HG02973 (cell line): ENCODE measurements around the gene OR4D10.

ENCODE experiments used
- ATAC-seq: cut with Tn5 transposase; IDR thresholded peaks from one replicate; pipeline ENCODE4 v1.9.1; 2021; ENCODE audit warnings: moderate library complexity; ENCODE audit not compliant: unreplicated experiment

Gene OR4D10

DNA sequence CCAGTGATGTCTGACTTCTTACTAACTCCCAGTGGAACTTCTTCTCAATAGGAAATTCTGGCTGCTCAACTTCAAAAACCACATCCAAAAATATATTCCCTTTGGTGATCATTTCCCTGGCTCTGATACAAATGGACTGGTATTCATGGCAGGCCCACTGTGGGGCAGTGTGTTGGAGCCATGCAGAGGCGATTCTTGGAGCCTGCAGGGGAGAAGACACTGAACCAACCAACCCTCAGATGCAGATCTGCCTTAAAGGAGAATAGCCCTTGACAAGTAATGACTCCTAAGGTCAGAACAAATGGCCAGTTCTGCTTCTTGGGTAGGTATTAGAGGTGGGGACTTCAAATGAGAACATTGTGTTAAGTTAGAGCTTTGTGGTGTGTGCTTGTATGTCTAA is 50.4 kb downstream of the OR4D10 start:
- no peak for ATAC-seq

DNA sequence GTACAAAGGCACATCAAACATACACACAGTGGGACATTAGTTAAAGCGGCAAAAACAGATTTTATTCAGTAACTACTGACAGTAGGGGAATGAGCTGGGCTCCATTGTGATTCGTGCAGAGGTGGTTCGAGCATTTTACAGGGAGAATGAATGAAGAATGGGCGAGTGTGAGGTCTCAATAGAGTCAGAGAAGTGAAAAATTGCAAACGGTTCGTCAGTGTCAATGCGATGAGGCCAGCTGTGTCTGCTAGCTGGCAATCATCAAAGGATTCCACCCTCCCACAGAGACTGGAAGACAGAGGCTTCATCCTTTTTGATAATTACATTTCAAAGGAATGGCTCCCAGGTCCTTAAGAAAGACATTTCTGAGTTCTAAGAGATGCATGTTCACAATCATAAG is 55.6 kb downstream of the OR4D10 start:
- no peak for ATAC-seq
